Lower leg skin (tissue), 3 donors: ENCODE measurements around the gene STAP2.

Experiments
- CTCF ChIP-seq, 3 donors: fragments of 450-650 bp; IDR thresholded peaks; one replicate each; pipeline ENCODE4 v1.5.1; 2016; ENCODE audit warnings: antibody characterized with exemption in 3 of 3, mild to moderate bottlenecking in 3 of 3, moderate library complexity in 2 of 3
- POLR2A ChIP-seq, 2 donors: fragments of 450-650 bp; IDR thresholded peaks; one replicate each; pipeline ENCODE4 v1.6.1; 2016 to 2017; ENCODE audit warnings: antibody characterized with exemption in 2 of 2, mild to moderate bottlenecking in 1 of 2, moderate library complexity in 1 of 2

DNA sequence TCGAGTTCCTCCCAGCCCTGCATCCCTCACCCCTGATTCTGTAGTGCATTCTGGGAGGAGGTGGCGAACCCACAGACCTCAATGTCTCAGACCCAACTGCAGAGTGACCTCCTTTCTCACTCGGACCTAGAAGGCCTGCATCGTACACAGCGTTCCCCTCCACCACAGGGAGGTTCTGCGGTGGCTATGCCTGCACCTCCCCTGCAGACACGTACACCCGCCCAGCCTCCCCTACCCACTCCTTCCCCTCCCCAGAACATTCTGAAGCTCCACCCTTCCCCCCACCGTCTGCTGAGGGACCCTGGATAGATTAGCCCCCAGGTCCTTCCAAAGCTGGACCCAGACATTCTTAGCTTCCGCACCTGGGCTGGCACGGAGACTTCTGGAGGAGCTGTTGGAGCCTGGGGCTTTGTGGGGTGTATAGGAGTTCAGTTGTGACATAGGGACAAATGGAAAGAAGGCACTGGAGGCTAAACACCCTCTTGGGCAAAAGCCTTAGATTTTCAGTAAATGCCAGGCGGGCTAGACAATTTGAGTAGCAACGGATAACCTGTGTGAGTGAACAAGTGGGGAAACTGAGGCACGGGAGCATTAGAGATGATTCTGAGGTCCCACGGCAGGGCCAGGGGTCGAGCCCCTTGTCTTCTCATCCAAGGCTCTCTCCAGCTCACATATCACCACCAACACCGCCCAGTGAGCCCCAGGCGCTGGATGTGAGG lies 34.6 kb downstream of the STAP2 start:
- TF ChIP-seq POLR2A (IDR thresholded peaks at IDR 0.05) (no peak), CTCF (IDR thresholded peaks at IDR 0.05) (no peak)
